K562 (cell line): Measurements from ENCODE around the gene PTPN18. TPM values are rescaled to one million over a fixed set of nuclear protein-coding genes. Genes with fewer than 3 reads are reported as not detected.

Experiments
- ATF7 ChIP-seq: fragments of 450-650 bp; IDR thresholded peaks from 2 replicates; pipeline ENCODE4 v1.7.1; 2014; ENCODE audit warnings: mild to moderate bottlenecking, moderate library complexity
- CBFA2T2 ChIP-seq: fragments of 450-650 bp; conservative IDR thresholded peaks from 2 replicates; pipeline ENCODE4 v1.6.1; 2017; ENCODE audit warnings: mild to moderate bottlenecking
- CBFB ChIP-seq: sonication (generic); formaldehyde crosslinking; IDR thresholded peaks from 2 replicates; pipeline ENCODE4 v1.4.0; 2020; ENCODE audit warnings: mild to moderate bottlenecking, missing genetic modification reagents
- CREB1 ChIP-seq, 2 experiments: sonication (generic) in 1 of 2; formaldehyde crosslinking in 1 of 2; IDR thresholded peaks; 2 replicates each; pipeline versions ENCODE4 v1.6.1 to v1.8.0; 2012 to 2022; ENCODE audit warnings: inconsistent platforms in 1 of 2, mild to moderate bottlenecking in 1 of 2, missing genetic modification reagents in 1 of 2, moderate library complexity in 1 of 2
- ELF4 ChIP-seq: fragments of 450-650 bp; formaldehyde crosslinking; IDR thresholded peaks from 2 replicates; pipeline ENCODE4 v1.4.0; 2022; ENCODE audit warnings: missing genetic modification characterization
- ESRRB ChIP-seq: fragments of 250-450 bp; sonication (Bioruptor Pico); IDR thresholded peaks from 2 replicates; pipeline ENCODE4 v1.5.0; 2020; ENCODE audit warnings: mild to moderate bottlenecking, moderate library complexity, borderline replicate concordance
- ETV6 ChIP-seq, 3 experiments: fragments of 150-350 bp in 1 of 3; sonication (generic) in 1 of 3; formaldehyde crosslinking in 1 of 3; IDR thresholded peaks; 2 replicates each; pipeline versions ENCODE4 v1.6.1 to v1.8.0; 2014 to 2022; ENCODE audit warnings: borderline replicate concordance in 2 of 3, low read depth in 2 of 3, antibody characterized with exemption in 1 of 3, low read length in 1 of 3, mild to moderate bottlenecking in 1 of 3, missing genetic modification reagents in 1 of 3
- EZH2 ChIP-seq: IDR thresholded peaks from 2 replicates; pipeline ENCODE4 v1.6.1; 2012; ENCODE audit warnings: low read depth, mild to moderate bottlenecking, inconsistent platforms, low read length, borderline replicate concordance
- GATAD2B ChIP-seq: fragments of 450-650 bp; IDR thresholded peaks from 2 replicates; pipeline ENCODE4 v1.6.1; 2017; ENCODE audit warnings: mild to moderate bottlenecking, borderline replicate concordance
- HCFC1 ChIP-seq: IDR thresholded peaks from 2 replicates; pipeline ENCODE4 v1.6.1; 2012; ENCODE audit warnings: low read depth, low read length, improper control_type of control experiment
- HDAC3 ChIP-seq: fragments of 450-650 bp; IDR thresholded peaks from 2 replicates; pipeline ENCODE4 v1.6.1; 2018; ENCODE audit warnings: borderline replicate concordance, mild to moderate bottlenecking, moderate library complexity; ENCODE audit not compliant: partially characterized antibody
- HMG20A ChIP-seq: fragments of 450-650 bp; formaldehyde crosslinking; conservative IDR thresholded peaks from 2 replicates; pipeline ENCODE4 v1.4.0; 2020; ENCODE audit warnings: mild to moderate bottlenecking, mixed read lengths
- HNRNPK ChIP-seq: fragments of 200-400 bp; formaldehyde crosslinking; IDR thresholded peaks from one replicate; pipeline ENCODE4 v1.6.1; 2018; ENCODE audit warnings: mild to moderate bottlenecking, low read depth, low read length; ENCODE audit not compliant: poor library complexity, severe bottlenecking
- NR2F6 ChIP-seq: fragments of 450-650 bp; formaldehyde crosslinking; IDR thresholded peaks from 2 replicates; pipeline ENCODE4 v1.4.0; 2020; ENCODE audit warnings: mild to moderate bottlenecking
- PHTF2 ChIP-seq: fragments of 250-450 bp; sonication (Bioruptor Pico); IDR thresholded peaks from 2 replicates; pipeline ENCODE4 v1.5.0; 2021; ENCODE audit warnings: mild to moderate bottlenecking
- SMAD1 ChIP-seq: fragments of 150-350 bp; IDR thresholded peaks from 2 replicates; pipeline ENCODE4 v1.6.1; 2014; ENCODE audit warnings: low read length, low read depth; ENCODE audit not compliant: partially characterized antibody
- SNIP1 ChIP-seq: fragments of 450-650 bp; IDR thresholded peaks from 2 replicates; pipeline ENCODE4 v1.7.1; 2017; ENCODE audit warnings: low read depth, mild to moderate bottlenecking
- ZNF436 ChIP-seq: fragments of 250-450, 450-650 bp; sonication (Bioruptor Pico); formaldehyde crosslinking; IDR thresholded peaks from 2 replicates; pipeline ENCODE4 v1.7.0; 2020; ENCODE audit warnings: mild to moderate bottlenecking
- ZSCAN32 ChIP-seq: fragments of 450-650 bp; formaldehyde crosslinking; IDR thresholded peaks from 2 replicates; pipeline ENCODE4 v1.4.0; 2020; ENCODE audit warnings: mild to moderate bottlenecking, moderate library complexity
- polyA plus RNA-seq, 8 experiments: library from polyadenylated mRNA; depleted of rRNA in 4 of 8; stranded (reverse) in 5 of 8; unstranded in 3 of 8; fragments of >200 nt; fragmentation: Nextera tagmentation in 2 of 8; fragmentation: Illumina TruSeq in 1 of 8; extraction: Ambion mirVana in 2 of 8; extraction: Trizol in 1 of 8; gene quantifications; 2 replicates each; pipeline versions ENCODE4 v1.2.1 to v1.2.3, GENCODE V29; 2011 to 2014; ENCODE audit warnings: inconsistent platforms in 1 of 8, missing spikeins in 1 of 8
- total RNA-seq, 7 experiments: library from RNA; depleted of rRNA in 6 of 7; stranded (reverse); fragments of >200 nt in 6 of 7; fragmentation: Illumina TruSeq in 2 of 7; extraction: Trizol in 2 of 7; gene quantifications; 2 replicates each; pipeline versions ENCODE4 v1.2.1 to v1.2.3, GENCODE V29; 2011 to 2021; ENCODE audit warnings: low replicate concordance in 1 of 7
- TF ChIP-seq, protein P1 (sequence below): fragments of 450-650 bp; formaldehyde crosslinking; IDR thresholded peaks from 2 replicates; pipeline ENCODE4 v1.4.0; 2022; ENCODE audit warnings: missing genetic modification characterization
- TF ChIP-seq, protein P2 (sequence below): sonication (generic); formaldehyde crosslinking; IDR thresholded peaks from 2 replicates; pipeline ENCODE4 v1.8.0; 2022; ENCODE audit warnings: mild to moderate bottlenecking, low read depth, missing genetic modification reagents
- TF ChIP-seq, protein P3 (sequence below), 2 experiments: IDR thresholded peaks; 2 replicates each; pipeline ENCODE4 v1.6.1; 2011; ENCODE audit warnings: borderline replicate concordance in 1 of 2, control low read depth in 1 of 2, low read depth in 1 of 2, low read length in 1 of 2, mild to moderate bottlenecking in 1 of 2, mixed read lengths in 1 of 2, moderate library complexity in 1 of 2; ENCODE audit not compliant: insufficient read depth in 1 of 2, insufficient read length in 1 of 2, poor library complexity in 1 of 2, severe bottlenecking in 1 of 2; ENCODE audit errors: extremely low read depth in 1 of 2
- TF ChIP-seq, protein P4 (sequence below): IDR thresholded peaks from 2 replicates; pipeline ENCODE4 v1.6.1; 2011; ENCODE audit warnings: borderline replicate concordance, low read depth, mild to moderate bottlenecking, moderate library complexity, low read length; ENCODE audit not compliant: insufficient read depth, poor library complexity, severe bottlenecking

Gene PTPN18
- total and polyA plus RNA-seq, 9 of the 15 experiments (the other 6 are each of a cell fraction or from before 2014, with no cell fraction given): 11.6 to 90.7 (median 49.6) TPM

DNA sequence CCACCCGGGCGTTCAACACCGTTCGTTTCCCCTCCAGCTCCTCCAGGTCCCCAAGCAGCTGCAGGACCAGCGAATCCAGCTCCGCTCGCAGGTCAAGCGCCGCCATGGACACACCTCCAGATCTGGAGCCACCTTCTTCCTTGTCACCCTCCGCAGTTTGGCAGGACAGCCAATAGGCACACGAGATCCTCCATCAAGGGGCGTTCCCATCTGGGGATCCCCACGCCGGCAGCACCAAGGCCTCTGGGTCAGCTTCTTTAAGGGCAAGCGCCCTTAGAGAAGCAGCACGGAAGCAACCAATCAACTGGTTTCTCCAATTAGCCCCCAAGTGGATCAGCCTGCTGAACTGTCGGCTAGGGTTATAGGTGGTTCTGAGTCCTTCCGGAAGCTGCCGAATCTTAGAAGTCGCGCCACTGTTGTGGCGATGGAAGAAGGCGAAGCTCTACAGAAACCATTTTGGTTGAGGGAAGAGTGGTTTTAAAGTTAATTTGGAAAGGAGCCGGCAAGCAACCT lies 13.8 kb upstream of the PTPN18 start (continued):
- TF ChIP-seq GATAD2B (no peak), HMG20A (CRISPR knock-in tag) (no peak), NR2F6 (no peak), ETV6 (IDR thresholded peaks at IDR 0.05; ENCODE audit: borderline replicate concordance in 1 of 2, low read depth in 2 of 2, low read length in 1 of 2) (no peak), ETV6 (CRISPR knock-in tag; IDR thresholded peaks at IDR 0.05; ENCODE audit: borderline replicate concordance) (no peak), CBFA2T2 (no peak), CBFB (no peak), PHTF2 (no peak), HDAC3 (no peak), EZH2 (no peak), ZSCAN32 (CRISPR knock-in tag) (no peak), ZNF436 (no peak), ATF7 (no peak; the same call in 1 of the 2 replicates), ESRRB (CRISPR knock-in tag) (no peak), CREB1 (IDR thresholded peaks at IDR 0.05) (peak; percentile 44), CREB1 (CRISPR knock-in tag; IDR thresholded peaks at IDR 0.05) (no peak; the same call in 1 of the 2 replicates), ELF4 (CRISPR knock-in tag) (no peak), SMAD1 (no peak), SNIP1 (0 out of 2 replicates have a peak, but pooled peaks have one; percentile 75), HCFC1 (peak; percentile 39; the same call in 1 of the 2 replicates), HNRNPK (no peak)
- TF ChIP-seq, protein P1, sequence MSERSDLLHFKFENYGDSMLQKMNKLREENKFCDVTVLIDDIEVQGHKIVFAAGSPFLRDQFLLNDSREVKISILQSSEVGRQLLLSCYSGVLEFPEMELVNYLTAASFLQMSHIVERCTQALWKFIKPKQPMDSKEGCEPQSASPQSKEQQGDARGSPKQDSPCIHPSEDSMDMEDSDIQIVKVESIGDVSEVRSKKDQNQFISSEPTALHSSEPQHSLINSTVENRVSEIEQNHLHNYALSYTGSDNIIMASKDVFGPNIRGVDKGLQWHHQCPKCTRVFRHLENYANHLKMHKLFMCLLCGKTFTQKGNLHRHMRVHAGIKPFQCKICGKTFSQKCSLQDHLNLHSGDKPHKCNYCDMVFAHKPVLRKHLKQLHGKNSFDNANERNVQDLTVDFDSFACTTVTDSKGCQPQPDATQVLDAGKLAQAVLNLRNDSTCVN (CRISPR knock-in tag): no peak
- TF ChIP-seq, protein P2, sequence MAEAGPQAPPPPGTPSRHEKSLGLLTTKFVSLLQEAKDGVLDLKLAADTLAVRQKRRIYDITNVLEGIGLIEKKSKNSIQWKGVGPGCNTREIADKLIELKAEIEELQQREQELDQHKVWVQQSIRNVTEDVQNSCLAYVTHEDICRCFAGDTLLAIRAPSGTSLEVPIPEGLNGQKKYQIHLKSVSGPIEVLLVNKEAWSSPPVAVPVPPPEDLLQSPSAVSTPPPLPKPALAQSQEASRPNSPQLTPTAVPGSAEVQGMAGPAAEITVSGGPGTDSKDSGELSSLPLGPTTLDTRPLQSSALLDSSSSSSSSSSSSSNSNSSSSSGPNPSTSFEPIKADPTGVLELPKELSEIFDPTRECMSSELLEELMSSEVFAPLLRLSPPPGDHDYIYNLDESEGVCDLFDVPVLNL: no peak
- TF ChIP-seq, protein P3, sequence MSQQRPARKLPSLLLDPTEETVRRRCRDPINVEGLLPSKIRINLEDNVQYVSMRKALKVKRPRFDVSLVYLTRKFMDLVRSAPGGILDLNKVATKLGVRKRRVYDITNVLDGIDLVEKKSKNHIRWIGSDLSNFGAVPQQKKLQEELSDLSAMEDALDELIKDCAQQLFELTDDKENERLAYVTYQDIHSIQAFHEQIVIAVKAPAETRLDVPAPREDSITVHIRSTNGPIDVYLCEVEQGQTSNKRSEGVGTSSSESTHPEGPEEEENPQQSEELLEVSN (IDR thresholded peaks at IDR 0.05; ENCODE audit: borderline replicate concordance in 1 of 2, extremely low read depth in 1 of 2, insufficient read depth in 1 of 2, insufficient read length in 1 of 2, low read depth in 1 of 2, low read length in 1 of 2, poor library complexity in 1 of 2, severe bottlenecking in 1 of 2): peak in 1 of 2 experiments; percentile 12
- TF ChIP-seq, protein P4, sequence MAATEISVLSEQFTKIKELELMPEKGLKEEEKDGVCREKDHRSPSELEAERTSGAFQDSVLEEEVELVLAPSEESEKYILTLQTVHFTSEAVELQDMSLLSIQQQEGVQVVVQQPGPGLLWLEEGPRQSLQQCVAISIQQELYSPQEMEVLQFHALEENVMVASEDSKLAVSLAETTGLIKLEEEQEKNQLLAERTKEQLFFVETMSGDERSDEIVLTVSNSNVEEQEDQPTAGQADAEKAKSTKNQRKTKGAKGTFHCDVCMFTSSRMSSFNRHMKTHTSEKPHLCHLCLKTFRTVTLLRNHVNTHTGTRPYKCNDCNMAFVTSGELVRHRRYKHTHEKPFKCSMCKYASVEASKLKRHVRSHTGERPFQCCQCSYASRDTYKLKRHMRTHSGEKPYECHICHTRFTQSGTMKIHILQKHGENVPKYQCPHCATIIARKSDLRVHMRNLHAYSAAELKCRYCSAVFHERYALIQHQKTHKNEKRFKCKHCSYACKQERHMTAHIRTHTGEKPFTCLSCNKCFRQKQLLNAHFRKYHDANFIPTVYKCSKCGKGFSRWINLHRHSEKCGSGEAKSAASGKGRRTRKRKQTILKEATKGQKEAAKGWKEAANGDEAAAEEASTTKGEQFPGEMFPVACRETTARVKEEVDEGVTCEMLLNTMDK: no peak
